Fibroblast of mammary gland (primary cell): Measurements from ENCODE around the gene FAT1.
A peak's percentile ranks its signal among the peaks of the same experiment; 100 is the strongest.

Experiments used
- DNase-seq: peaks from one replicate; pipeline ENCODE4 v3.0.0-alpha.2; 2010; ENCODE audit warnings: low read depth
- H3K4me3 ChIP-seq: 2 replicates; pipeline ENCODE4 v1.5.1; 2011; ENCODE audit warnings: low read depth, mild to moderate bottlenecking, low read length, moderate library complexity; ENCODE audit not compliant: control insufficient read depth
- CTCF ChIP-seq: conservative IDR thresholded peaks from 2 replicates; pipeline ENCODE4 v1.5.1; 2011; ENCODE audit warnings: low read depth, low read length, inconsistent platforms; ENCODE audit not compliant: control insufficient read depth, insufficient read depth

Gene FAT1

DNA sequence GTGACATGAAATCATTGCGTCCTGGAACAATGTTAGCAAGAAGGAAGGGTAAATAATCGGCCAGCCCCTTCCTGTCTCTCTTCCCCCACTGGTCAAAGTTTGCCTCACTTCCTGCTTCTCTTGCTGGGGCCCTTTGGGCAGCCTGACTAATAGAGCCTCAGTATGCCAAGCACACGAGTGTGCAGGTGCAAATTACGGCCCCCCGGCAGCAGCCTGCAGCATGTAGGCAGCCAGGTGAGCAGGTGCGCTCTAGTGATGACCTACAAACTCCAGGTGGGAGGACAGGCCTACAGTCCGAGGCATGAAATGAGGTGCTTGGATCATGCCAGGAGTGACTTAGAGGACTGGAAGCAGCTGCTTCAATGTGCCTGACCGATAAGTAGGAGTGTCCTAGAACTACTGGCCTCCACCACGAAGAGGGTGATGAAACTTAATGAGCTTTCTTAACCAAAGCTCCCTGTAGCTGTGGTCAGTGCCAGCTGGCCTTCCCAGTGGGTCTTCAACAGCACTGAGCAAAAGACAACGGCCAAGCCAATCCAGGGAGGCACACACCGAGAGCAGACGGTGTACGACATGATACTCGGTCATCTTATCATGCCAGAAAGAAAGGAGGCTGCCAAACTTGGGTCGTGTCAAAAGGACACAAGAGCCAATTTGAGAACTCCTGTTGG, 26.1 kb upstream of the FAT1 start:
- no peak for TF ChIP-seq CTCF

GRCh38 chr4:186746581-186746980, 22.9 kb upstream of the FAT1 start:
- no peak overlapping the region for H3K4me3 ChIP-seq
- TF ChIP-seq CTCF, result no peak
- DNase-seq, result peak; percentile 33

More for the DNA sequence above, 26.1 kb upstream of the FAT1 start:
- no peak overlapping the region for H3K4me3 ChIP-seq
- no peak for DNase-seq

- no peak overlapping the region for H3K4me3 ChIP-seq
- no peak for TF ChIP-seq CTCF
- DNase-seq, result no peak
Observed at GRCh38 chr4:186743261-186743660, 19.6 kb upstream of the FAT1 start.

GRCh38 chr4:186740822-186741221, 17.2 kb upstream of the FAT1 start:
- DNase-seq, result peak; percentile 86
- no peak for TF ChIP-seq CTCF
- H3K4me3 ChIP-seq, result no peak overlapping the region

DNA sequence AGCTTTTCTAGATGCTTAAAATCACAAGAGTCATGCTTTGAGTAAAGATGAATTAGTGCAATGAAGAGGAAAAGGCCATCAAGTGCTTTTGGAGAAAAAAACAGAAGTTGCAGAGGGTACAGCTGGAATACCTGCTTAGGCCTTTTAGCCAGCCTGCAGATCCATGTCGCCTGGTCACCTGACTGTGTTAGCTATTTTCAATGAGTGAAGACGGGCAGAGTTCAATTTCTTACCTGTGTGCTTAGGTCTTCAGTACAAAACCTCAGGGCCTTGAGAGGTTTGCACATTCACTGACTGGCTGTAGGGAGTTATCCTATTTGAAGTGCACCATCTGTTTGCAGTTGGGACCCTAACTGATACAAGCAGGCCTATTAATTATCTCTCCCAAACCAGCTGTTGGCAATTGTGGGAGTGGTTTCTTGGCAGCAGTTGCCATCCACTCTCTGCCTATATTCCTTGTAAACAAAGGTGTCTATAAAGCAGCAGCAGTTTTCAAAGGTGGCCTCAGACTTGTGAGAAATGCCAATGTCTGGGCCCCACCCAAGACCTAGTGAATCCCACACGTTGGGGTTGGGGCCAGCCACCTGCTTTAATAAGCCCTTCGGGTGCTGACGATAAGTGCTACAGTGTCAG, 16.3 kb upstream of the FAT1 start:
- TF ChIP-seq CTCF, result no peak
- no peak for DNase-seq
- no peak overlapping the region for H3K4me3 ChIP-seq

- TF ChIP-seq CTCF, result no peak
- DNase-seq, result no peak
- H3K4me3 ChIP-seq, result no peak overlapping the region
Observed at GRCh38 chr4:186739317-186739716, 15.7 kb upstream of the FAT1 start.
